LHCN-M2 (cell line): ENCODE results near the gene S100A8. TPM values are rescaled to one million over a fixed set of nuclear protein-coding genes. Genes with fewer than 3 reads are reported as not detected.
"Not testable (repeated sequence)": the region's sequence is repeated elsewhere in the genome, so short reads cannot be mapped to it uniquely, and the experiment has no call there.

ENCODE experiments used
- DNase-seq: peaks from one replicate; pipeline ENCODE4 v3.0.0-alpha.2; 2012; ENCODE audit warnings: low read depth
- total RNA-seq: library from RNA; depleted of rRNA; stranded (reverse); fragments of >200 nt; gene quantifications from 2 replicates; pipeline ENCODE4 v1.2.3, GENCODE V29; 2014; rRNA removed

Gene S100A8
- total RNA-seq, 1 experiment from 2014 or later, result not detected

- no peak for DNase-seq
Observed at GRCh38 chr1:153347856-153348255, 43.0 kb downstream of the S100A8 start.

- not testable (repeated sequence) for DNase-seq
Observed at GRCh38 chr1:153347049-153347448, 43.8 kb downstream of the S100A8 start.

DNA sequence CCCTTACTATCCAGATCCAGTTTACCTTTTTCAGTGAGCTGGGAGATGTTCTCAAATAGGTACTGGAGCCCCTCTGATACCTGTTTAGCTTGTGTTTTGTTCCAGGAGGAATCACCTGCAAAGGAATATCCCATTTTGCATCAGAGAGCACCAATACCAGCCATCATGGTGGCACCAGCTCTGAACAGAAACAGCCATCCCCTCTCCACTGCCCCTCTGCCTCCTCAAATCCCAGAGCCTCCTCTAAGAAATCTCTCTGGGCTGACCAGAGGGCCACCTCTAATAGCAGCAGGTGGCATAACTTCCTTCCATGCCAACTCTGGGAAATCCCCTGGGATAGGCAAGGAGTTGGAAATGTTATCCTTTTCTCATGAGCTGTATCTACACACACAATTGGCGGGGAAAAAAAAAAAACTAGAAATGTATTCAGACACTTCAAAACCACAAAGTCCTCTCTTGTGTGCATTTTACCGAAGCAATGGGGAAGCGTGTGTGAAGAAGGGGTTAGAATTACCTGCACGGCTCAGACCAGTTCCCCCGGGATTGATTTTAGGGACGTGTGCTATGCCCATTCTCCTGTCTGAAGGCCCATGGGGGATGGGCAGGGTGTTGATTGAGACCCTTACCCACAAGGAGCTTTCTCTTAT lies 44.7 kb downstream of the S100A8 start:
- no peak for DNase-seq

DNA sequence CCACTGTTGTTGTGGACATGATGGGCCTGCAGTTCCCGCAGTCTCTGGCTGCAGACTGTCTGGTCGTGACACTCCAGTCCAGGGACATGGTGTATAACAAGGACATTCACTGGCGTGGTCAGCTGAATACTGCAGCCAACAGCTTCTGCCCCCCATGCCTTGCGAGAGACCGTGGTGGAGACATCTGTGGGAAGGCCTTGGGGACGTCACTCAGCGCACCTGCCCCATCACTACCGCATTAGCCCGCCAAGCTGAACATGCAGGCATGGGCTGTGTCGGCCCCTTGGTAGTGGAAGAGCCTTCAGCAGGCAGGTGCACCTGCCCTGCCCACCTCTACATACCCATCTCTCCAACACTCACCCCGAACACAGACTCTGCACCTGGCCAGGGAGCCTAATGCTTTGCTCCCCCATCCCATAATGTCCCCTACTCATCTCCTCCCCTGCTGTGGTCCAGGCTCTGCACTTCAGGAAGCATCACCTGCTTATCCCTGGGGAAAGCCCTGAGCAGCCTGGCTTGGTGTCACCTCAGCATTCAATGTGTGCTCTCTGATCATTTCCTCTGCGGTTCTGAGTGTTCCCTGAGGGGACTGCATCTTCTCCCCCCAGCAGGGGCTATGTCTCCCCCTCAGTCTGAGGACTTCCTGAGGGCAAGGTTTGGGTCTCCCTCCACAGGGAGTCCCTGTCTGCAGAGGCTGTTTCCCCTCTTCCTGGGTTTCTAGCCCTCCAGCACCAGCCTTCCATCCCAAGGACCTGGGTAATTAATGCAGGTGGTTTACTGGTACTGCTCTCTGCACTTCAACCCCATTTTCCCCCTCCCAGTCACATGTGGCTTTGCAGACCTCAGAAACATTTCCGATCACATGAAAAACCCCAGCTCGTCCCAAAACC lies 45.4 kb downstream of the S100A8 start:
- DNase-seq, result no peak

DNA sequence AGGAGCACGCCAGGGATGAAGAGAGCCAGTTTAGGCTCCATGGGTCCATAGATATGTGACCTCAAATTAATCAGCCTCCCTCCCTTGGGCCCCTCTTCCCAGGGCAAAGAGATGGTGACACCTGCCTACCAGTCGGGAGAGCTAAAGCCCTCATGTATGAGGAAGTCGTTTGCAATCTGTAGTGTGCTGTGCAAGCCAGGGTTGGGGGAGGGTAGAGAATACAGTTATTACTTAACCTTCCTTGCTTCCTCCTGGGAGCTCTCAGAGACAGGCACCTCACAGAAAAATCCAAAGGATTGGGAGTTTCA lies 46.2 kb downstream of the S100A8 start:
- no peak for DNase-seq

DNA sequence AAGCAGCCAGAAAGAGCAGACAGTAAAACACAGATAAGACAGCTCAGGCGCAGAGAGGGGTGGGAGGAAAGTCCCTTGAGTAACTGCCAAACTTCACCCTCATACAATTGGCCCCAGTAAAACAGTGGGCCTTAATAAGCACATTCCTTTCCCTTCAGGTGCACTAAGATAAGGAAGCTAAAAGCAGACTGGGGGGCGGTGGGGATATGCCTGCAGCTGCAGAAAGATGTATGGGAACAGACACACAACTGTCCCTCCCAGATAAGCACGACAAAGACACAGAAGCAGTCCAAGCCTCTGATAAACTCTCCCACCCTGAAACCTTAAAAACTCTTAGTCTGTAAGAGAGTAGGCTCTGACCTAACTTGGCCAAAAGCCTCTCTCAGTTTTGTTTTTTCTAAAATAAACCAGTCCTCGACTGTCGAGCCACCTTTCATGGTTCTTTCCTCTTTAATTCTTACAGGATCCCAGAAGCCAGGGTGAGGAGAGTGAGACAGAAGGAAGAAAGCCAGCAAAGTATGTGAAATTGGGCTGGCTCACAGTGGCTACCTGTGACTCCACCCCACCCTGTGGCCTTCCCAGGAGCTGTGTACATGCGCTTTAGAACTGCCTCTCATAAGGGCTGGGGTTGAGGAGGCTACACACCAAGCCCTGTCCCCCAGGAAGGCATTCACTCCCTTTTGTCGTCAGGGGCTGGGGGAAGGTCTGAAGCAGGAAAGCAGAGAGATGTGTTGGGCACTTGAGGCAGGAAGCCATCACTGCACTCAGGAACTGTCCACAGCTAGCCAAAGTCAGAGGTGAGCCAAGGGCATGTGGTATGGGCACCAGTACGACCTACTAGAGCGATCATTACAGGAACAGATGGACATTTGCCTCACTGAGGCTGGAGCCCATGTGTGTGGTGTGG lies 46.8 kb downstream of the S100A8 start:
- no peak for DNase-seq

GRCh38 chr1:153343040-153343681 lies 47.7 kb downstream of the S100A8 start:
- DNase-seq, result no peak

DNA sequence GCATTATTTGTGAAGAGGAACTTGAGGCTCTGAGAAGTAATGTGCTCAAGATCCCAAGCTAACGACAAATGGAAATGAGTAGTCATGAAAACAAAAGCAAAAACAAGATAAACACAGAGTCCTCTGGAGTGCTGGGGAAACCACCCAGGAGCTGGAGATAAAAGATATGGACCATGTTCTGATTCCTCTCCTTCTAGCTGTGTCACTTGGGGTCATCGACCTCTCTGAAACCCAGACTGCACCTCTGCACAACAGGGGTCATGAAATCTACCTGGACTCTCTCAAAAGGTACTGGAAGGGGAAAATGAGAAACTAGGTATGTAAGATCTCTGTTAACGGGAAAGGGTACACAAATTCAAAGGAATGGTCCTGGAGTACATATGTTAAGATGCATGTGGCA lies 48.7 kb downstream of the S100A8 start:
- no peak for DNase-seq

DNA sequence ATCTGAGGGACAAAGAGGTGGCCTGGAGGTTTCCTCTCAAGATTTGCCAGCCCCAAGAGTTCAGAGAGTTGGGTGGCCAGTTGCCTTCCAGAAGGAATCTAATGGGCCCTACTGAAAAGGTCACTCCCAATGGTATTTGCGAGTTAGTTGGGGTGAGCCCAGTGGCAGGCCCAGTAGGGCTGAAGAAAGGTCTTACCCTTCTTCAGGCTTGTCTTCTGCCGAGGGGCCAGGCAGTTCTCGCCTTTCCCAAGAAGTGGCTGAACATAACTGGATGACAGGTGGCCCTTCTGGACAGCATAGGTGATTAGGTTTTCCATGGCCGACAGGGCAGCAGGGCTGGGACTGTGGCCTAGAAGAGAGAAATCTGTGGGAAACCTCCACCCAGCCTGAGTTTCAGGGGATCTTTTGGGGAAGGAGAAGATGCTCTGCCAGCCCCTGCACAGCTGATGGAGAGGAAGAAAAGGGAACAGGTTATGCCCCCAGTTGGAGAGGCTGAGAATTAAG lies 49.4 kb downstream of the S100A8 start:
- no peak for DNase-seq

GRCh38 chr1:153340356-153340755 lies 50.5 kb downstream of the S100A8 start:
- DNase-seq, result no peak

Other genes with a start within 250 kb of the S100A8 start
- gene SPRR2G, start 240.2 kb downstream of the S100A8 start, total RNA-seq, result not detected in 2 replicates
- gene LELP1, start 187.6 kb downstream of the S100A8 start, total RNA-seq, result not detected in 2 replicates
- not detected in 2 replicates for gene PRR9, start 173.5 kb downstream of the S100A8 start, total RNA-seq
- not detected in 2 replicates for gene LORICRIN, start 131.4 kb downstream of the S100A8 start, total RNA-seq
- gene PGLYRP3, start 78.1 kb downstream of the S100A8 start, total RNA-seq, result not detected in 2 replicates
- gene PGLYRP4, start 42.2 kb downstream of the S100A8 start, total RNA-seq, result not detected in 2 replicates
- not detected in 2 replicates for gene S100A9, start 33.2 kb downstream of the S100A8 start, total RNA-seq
- not detected in 2 replicates for gene S100A12, start 15.5 kb downstream of the S100A8 start, total RNA-seq
- gene S100A7A, start 25.4 kb upstream of the S100A8 start, total RNA-seq, result not detected in 2 replicates
- not detected in 2 replicates for gene S100A7, start 69.6 kb upstream of the S100A8 start, total RNA-seq
- gene S100A6, start 144.9 kb upstream of the S100A8 start, total RNA-seq, result 982 and 1,031 TPM in 2 replicates
- gene S100A5, start 149.9 kb upstream of the S100A8 start, total RNA-seq, result 1.3 TPM in 1 of 2 replicates, not detected in the other
- gene S100A4, start 154.7 kb upstream of the S100A8 start, total RNA-seq, result 837 and 894 TPM in 2 replicates
- gene S100A3, start 158.2 kb upstream of the S100A8 start, total RNA-seq, result 37.5 and 55.5 TPM in 2 replicates
- 23.3 and 24.8 TPM in 2 replicates for gene S100A2, start 174.8 kb upstream of the S100A8 start, total RNA-seq
- 655 and 705 TPM in 2 replicates for gene S100A16, start 222.1 kb upstream of the S100A8 start, total RNA-seq
- gene S100A14, start 225.3 kb upstream of the S100A8 start, total RNA-seq, result not detected in 2 replicates
- 177 and 277 TPM in 2 replicates for gene S100A13, start 236.4 kb upstream of the S100A8 start, total RNA-seq
- 0.86 TPM in 1 of 2 replicates, not detected in the other for gene S100A1, start 237.4 kb upstream of the S100A8 start, total RNA-seq
- 32.5 and 44.5 TPM in 2 replicates for gene CHTOP, start 243.0 kb upstream of the S100A8 start, total RNA-seq